HG02642 (cell line): ENCODE results near the gene TUBB4A.
"Not testable (repeated sequence)": the region's sequence is repeated elsewhere in the genome, so short reads cannot be mapped to it uniquely, and the experiment has no call there.

ENCODE experiments used
- ATAC-seq: cut with Tn5 transposase; IDR thresholded peaks from one replicate; pipeline ENCODE4 v1.9.1; 2021; ENCODE audit warnings: mild to moderate bottlenecking; ENCODE audit not compliant: unreplicated experiment, poor library complexity

Gene TUBB4A

DNA sequence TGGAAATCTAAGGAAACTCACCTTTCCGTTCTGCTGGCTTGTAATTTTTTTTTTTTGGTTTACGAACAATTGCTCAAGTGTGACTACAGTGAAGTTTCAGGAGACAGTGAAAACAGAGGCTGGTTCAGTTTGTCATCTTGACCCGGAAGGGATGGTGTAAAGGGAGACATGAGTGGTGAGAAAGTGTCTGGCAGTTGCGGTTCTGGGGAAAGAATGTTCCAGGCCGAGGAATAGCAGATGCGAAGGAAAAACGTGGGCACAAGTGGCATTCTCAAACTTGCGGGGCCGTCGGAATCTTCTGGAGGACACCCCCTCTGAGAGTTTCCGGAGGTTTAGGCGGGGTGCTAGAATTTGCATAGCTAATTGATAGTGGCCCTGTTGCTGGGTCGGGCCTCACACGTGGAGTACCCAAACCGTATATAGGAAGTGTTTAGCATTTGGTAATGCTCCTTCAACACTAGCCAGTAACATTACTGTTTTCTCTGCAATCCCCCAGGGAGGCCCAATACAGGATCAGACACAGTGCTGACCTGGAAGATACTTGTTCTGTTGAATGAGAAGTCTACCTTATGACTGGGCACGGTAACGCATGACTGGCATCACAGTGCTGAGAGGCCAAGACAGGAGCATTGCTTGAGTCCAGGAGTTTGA, 25.9 kb upstream of the TUBB4A start:
- ATAC-seq: peak; percentile 50

DNA sequence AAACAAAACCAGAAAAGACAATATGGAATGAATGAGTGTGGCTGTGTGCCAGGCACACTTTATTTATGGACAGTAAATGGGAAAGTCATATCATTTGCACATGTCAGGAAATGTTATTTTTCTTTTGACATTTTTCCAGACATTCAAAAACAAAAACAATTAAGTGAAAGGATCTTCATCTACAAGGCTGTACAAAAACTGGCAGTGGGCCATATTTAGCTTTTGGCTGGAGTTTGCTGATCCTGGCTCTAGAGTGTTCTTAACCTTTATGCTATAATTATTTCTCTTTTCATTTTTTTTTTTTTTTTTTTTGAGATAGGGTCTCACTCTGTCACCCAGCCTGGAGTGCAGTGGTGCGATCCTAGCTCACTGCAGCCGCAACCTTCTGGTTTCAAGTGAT, 22.2 kb upstream of the TUBB4A start:
- ATAC-seq: no peak

DNA sequence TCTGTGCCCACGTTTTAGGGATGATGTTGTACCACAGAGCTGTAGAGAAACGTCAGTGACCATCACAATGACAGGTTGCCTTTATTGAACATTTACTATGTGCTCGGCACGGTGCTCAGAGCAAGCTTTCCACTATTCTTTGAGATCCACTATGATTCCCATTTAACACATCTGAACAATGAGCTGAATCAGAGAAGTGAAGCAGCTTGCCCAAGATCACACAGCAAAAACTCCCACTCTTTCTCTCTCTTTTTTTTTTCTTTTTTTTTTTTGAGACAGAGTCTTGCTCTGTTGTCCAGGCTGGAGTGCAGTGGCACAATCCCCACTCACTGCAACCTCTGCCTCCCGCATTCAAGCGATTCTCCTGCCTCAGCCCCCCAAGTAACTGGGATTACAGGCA, 20.6 kb upstream of the TUBB4A start:
- no peak for ATAC-seq

DNA sequence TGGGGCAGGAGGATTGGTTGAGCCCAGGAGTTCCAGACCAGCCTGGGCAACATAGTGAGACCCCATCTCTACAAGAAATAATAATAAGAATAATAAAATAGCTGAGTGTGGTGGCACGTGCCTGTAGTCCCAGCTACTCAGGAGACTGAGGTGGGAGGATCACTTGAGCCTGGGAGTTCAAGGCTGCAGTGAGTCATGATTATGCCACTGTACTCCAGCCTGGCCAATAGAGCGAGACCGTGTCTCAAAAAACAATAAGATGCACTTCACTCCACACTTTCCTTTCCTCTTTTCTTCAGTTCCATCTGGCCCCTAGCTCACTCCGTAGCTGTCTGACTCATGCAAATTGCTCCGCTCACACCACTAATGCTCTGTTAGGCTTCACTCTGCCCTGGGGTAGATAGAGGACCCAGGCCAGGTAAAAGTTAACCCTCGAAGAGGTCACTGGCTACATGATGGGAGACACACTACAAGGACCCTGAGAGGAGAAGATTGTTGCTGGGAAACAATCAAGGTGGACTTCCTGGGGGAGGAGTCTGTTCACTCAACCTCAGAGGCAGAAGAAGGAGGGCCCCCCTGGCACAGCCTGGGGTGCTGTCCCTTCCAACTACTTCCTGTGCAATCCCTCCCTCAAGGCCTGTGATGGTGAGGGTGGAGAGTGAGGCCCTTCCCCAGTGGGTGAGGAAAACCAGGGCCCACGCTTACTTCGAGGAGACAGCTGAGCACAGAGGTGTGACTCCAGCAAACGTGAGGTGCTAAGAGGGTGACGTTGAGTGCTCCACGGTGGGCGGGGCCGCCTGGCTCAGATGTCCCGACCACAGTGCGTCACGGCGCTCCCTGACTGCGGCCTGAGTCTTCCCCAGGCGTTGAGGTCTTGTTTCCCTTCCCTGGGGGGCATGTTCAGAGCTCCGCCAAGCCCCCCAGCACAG, 19.9 kb upstream of the TUBB4A start:
- peak; percentile 48 for ATAC-seq

DNA sequence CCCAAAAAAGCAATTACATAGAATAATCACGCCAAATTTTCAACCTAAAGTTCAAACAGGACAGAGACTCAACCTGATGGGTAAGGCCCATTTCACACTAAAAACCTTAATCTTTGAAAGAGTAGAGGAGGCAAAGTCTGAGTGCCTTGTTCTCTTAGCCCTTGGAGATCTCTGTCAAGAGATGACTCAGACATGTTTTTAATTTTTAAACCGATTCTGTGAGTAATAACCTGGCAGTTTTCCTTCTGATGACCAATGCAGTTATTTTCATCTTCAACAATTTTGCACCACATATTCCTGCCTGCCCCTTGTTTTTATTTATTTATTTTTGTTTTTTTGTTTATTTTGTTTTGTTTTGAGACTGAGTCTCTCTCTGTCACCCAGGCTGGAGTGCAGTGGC, 17.2 kb upstream of the TUBB4A start:
- no peak for ATAC-seq

DNA sequence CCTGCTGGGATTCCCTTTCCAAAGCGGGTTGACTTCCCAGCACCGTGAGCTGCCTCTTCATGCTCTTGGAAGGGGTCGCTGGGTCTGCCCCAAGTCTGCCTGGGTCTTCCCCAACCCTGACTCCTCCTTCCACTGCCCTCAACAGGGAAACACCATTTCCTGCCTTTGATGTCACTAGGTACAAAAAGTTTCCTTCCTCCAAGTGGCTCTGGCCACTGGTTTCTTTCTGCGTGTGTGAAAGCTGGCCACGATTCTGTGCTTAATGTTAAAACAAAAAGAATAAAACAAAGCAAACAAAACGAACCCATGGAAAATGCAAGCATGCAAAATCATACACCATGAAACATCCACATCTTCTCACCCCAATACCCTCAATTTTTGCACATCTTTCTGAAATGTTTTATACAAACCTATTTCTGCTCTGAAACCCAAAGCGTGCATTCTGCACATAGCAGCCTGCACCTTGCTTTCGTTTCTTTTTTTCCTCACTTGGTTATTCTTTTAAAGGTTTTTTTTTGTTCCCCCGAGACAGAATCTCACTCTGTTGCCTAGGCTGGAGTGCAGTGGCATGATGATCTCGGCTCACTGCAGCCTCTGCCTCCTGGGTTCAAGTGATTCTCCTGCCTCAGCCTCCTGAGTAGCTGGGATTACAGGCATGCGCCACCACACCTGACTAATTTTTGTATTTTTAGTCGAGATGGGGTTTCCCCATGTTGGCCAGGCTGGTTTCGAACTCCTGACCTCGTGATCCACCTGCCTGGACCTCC, 16.2 kb upstream of the TUBB4A start:
- ATAC-seq: peak; percentile 21

DNA sequence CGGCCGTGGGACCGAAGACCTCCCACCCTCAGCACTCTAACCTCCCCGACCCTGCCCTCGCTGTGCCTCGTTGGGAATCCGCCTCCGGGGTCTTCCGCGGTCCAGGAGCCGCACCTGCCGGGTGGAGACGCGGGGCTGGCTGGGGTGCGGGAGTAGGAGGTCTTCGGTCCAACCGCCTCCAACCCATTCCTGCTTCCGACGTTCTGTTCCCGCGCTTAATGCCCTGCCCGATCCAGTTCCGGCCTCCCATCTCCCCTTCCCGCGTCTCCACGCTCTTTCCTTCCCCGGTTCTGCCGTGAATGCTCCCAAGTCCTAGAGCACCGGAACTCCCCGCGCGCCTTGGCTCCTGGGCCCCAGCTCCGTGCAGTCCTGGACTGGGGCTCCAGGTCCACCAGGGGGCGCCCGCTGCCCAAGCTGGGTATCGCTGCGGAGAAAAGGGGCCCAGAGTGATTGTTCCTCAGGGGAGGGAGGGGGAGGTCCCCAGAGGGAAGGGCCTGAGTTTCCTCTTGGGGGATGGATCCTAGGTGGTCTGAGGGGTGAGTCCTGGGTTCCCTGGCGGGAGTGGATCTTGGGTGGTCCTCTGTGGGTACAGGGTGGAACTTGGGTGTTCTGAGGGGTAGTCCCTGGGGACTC, 14.7 kb upstream of the TUBB4A start:
- peak; percentile 60 for ATAC-seq

DNA sequence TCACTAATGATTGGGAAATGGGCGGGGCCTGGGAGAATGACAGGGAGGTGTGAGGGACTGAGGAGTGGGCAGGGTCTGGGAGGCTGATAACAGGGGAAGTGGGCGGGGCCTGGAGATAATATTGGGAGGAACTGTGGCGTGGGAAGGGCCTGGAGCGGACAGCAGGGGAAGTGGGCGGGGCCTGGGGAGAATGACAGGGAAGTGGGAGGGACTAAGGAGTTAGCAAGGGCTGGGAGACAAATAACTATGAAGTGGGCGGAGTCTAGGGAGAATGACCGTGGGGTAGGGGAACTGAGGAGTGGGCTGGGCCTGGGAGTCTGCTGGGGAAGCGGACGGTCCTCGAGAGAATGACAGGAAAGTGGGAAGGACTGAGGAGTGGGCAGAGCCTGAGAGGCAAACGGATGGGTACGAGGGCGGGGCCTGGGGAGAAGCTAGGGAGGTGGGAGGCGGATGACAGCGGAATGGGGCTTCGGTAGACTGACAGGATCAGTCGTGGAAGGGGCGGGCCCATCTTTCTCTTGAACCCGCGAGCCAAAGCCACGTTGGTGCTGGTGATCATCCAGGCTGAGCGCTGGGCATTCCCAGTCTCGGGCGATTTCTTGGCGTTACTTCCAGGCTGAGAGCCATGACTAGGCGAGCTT, 14.0 kb upstream of the TUBB4A start:
- peak; percentile 49 for ATAC-seq

DNA sequence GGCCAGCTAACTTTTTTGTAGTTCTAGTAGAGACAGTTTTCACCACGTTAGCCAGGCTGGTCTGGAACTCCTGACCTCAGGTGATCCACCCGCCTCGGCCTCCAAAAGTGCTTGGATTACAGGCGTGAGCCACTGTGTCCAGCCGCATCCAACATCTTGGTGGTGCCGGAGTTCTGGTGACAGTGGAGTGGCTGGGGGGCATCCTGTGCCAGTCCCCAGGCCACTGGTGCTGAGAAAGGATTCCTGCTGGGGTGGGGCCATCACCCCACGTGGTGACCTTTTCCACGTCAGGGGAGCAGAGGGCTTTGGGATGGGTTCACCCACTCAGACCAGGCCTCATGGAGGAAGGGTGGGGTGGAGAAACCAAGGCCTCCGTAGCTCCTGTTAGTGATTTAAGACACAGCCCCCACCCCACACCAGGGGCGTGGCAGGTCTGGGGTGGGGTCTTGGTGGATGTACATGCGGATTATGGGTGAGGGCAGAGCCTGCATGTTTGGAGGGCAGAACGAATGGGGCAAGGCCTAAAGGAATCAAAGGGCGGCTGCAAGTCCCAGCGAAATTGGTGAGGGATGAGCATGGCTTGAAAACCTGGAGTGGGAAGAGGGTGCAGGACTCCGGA, 12.9 kb upstream of the TUBB4A start:
- ATAC-seq: no peak

DNA sequence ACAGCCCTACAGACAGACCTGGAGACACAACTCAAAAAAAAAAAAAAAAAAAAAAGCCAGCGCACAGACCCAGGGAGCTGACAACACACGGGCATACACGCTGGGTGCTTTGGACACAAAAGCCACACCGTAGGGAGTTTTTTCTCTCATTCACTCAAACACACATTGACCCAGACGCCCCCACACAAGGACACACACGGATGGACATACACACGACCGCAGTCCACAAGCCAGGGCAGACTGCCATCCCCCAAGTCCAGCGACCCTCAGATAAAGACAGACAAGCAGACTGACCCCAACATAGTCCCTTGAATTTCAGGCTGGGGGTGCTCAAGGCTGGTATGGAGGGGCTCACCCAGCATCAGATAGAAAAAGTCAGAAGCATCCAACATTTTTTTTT, 12.0 kb upstream of the TUBB4A start:
- ATAC-seq: no peak

DNA sequence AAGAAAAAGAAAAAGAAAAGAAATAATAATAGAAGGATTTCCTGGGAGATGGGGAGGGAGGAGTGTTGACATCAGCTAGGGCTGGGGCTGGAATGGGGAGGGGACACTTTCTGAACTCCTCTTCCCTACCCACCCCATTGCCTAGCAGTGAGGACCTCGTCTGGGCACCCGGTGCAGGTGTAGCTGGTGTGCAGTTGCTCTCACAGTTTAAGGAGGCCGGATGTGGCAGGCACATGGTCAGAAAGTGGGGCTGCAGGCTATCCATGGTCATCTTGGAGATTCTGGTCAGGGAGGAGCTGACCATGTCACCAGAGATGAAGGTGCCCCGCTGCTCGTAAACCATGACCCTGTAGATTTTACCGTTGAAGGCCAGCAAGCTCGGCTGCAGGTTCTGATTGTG, 8.5 kb upstream of the TUBB4A start:
- no peak for ATAC-seq

DNA sequence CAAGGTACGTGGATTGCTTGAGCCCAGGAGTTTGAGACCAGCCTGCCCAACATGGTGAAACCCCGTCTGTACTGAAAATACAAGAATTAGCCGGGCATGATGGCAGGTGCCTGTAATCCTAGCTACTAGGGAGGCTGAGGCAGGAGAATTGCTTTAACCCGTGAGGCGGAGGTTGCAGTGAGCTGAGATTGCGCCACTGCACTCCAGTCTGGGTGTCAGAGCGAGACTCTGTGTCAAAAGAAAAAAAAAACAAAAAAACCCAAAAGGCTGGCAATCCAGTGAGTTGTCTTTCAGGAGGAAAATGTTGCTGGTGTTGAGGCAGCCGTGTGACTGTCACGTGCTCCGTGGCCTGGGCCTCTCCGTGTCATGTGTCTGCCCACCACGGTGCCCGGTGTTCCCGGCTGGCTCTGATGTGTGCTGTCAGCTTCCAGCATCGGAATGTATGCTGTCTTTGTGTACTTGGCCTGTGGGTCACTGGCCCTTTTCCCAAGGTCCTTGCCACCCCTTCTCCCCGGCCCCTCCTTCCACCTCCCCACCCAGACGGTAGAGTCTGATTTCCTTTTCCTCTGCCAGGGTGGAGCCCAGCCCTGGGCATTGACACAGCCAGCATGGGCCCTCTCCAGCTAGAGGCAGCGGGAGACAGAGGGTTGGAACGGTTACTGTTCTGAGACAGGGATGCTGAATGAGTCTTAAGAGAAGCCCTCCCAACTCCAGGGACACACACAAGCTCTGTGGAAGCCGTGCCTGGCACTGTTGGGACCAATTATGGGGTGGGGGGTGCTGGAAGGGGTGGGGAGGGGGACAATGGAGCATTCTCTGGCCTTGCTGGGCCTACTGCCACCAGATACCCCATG, 7.2 kb upstream of the TUBB4A start:
- no peak for ATAC-seq

DNA sequence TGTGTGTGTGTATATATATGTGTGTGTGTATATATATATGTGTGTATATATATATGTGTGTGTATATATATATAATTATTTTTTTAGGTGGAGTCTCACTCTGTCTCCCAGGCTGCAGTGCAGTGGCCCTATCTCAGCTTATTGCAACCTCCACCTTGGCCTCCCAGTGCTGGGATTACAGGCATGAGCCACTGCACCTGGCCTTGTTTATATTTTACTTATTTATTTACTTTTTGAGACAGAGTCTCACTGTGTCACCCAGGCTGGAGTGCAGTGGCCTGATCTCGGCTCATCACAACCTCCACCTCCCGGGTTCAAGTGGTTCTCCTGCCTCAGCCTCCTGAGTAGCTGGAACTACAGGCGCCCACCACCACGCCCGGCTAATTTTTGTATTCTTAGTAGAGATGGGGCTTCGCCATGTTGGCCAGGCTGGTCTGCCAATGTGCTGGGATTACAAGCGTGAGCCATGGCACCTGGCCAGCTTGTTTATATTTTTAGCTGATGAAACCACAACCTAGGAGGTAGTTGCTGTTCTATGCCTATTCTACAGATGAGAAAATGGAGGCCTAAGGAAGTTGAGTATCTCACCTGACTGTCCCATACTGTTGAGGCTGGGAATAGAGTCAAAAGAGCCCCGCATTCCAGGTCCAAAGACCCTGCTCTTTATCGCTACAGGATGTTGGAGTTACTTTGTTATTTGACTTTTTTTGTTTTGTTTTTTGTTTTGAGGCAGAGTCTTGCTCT, 6.1 kb upstream of the TUBB4A start:
- ATAC-seq: not testable (repeated sequence)

DNA sequence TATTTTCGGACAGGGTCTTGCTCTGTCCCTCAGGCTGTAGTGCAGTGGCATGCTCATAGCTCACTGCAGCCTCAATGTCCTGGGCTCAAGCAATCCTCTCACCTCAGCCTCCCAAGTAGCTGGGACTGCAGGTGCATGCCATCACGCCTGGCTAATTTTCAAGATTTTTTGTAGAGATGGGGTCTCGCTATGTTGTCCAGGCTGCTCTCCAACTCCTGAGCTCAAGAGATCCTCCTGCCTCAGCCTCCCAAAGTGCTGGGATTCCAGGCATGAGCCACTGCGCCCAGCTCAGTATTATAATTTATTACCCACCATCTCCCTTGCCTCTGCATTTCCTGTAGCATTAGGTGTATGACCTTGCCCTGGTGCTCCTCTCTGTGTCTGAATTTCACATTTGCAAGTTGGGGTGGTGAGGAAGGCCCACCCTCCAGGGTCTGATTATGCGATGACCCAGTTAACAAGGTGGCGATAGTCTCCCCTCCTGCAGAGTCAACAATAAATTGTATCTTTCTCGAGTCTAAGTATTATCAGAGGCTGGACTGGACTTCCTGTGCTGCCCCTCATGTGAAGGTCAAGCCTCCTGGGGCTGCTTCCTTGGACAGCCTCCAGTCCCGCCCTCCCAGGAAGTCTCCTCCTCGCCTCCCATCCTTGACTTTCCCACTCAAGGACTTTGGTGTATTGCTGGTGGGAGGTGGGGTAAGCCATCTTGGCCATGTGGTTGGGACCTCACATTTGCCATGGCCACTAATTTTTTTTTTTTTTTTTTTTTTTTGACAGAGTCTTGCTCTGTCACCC, 1.5 kb upstream of the TUBB4A start:
- ATAC-seq: no peak

DNA sequence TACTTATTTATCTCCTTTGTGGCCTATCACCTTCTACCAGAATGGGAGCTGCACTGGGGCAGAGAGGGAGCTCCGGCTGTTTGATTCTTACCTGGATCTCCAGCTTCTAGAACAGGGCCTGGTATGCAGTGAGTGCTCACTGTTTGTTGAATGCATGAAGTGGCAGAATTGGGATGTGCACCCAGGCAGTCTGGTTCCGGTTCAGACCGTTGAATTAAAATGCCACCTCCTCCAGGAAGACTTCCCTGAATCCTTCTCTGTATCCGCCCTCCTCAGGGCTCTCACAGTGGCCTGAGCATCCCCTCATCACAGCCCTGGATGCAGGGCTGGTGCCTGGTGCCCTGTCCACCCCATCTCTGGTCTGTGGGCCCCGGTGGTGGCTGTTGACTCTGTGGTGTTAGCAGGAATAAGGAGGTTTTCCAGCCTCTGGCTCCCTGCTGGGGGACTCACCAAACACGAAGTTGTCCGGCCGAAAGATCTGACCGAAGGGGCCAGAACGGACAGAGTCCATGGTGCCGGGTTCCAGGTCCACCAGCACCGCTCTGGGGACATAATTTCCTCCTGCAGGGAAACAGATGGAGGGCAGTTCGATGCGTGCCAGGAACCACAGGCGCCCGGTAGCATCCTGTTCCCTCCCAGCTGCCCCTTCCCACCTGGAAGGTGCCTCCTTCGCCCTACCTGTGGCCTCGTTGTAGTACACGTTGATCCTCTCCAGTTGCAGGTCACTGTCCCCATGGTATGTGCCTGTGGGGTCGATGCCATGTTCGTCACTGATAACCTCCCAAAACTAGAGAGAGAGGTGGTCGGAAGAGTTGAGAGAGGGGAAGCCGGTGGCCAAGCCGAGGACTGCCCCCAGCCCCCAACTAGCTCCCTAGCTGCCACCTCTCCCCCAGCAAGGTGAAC, 1.0 kb downstream of the TUBB4A start:
- ATAC-seq: no peak

DNA sequence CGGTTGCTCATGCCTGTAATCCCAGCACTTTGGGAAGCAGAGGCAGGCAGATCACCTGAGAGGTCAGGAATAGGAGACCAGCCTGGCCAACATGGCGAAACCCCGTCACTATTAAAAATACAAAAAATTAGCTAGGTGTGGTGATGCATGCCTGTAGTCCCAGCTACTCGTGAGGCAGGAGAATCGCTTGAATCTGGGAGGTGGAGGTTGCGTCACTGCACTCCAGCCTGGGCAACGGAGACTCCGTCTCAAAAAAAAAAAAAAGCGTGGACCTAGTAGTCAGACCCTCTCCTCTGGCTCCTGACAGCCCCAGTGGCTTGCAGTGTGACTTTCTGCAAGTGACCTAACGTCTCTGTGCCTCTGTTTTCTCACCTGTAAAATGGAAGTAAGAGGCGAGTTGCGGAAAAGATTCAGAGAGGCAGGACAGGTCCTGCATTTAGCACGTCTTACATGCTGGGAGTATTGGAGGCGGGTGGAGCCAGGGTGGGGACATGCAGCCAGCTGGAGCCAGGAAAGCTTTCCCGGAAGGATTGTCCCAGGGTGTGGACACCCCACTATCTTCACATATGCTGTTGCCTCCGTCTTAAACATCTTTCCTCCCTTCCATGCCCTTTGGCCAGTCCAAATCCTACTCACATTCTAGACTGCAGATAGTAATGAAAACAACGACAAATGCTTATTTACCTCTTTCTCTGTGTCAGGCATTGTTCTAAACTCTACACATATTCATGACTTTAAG, 2.9 kb downstream of the TUBB4A start:
- ATAC-seq: no peak
